ENCODE results near the gene TREM2. TPM values are rescaled to one million over a fixed set of nuclear protein-coding genes. Genes with fewer than 3 reads are reported as not detected.

The TREM2 gene
- total RNA-seq = not detected in 2 replicates

GRCh38 chr6:41162687-41163418, at the start of gene TREM2:
Gene TREM2 (minus strand): TSS chr6:41163116. CDS start chr6:41163082, 34 bp downstream.

GRCh38 chr6:41200901-41201763, 38.2 kb upstream of the TREM2 start, which contains the start of gene TREML2:
Gene TREML2 (minus strand): TSS chr6:41201149. CDS start chr6:41201008, 141 bp downstream.

GRCh38 chr6:41153992-41154625, 8.8 kb downstream of the TREM2 start, which contains the start of gene TREML1:
Gene TREML1 (minus strand): TSS chr6:41154347. CDS start chr6:41154288, 59 bp downstream.

Other genes with a start within 250 kb of the TREM2 start
- gene UNC5CL, start 123.9 kb downstream of the TREM2 start, total RNA-seq = under 0.01 TPM in 1 of 2 replicates, not detected in the other
- gene TSPO2, start 120.6 kb downstream of the TREM2 start, total RNA-seq = not detected in 2 replicates
- gene APOBEC2, start 109.9 kb downstream of the TREM2 start, total RNA-seq = not detected in 2 replicates
- gene OARD1, start 90.8 kb downstream of the TREM2 start, total RNA-seq = 8.2 and 13.0 TPM in 2 replicates
- gene NFYA, start 90.1 kb downstream of the TREM2 start, total RNA-seq = 9.3 and 22.6 TPM in 2 replicates
- gene TREML1, start 8.8 kb downstream of the TREM2 start, total RNA-seq = not detected in 2 replicates
- under 0.01 TPM in 1 of 2 replicates, not detected in the other for gene TREML2, start 38.0 kb upstream of the TREM2 start, total RNA-seq
- not detected in 2 replicates for gene TREML4, start 65.2 kb upstream of the TREM2 start, total RNA-seq
- 0.19 and 21.7 TPM in 2 replicates for gene TREM1, start 123.6 kb upstream of the TREM2 start, total RNA-seq
- gene NCR2, start 172.5 kb upstream of the TREM2 start, total RNA-seq = not detected in 2 replicates

All from regular cardiac myocyte (primary cell).